Loucy (cell line): ENCODE measurements around the gene RSRC2.

Source experiments
- CTCF ChIP-seq: fragments of 200-600 bp; sonication (generic); conservative IDR thresholded peaks from 2 replicates; pipeline ENCODE4 v1.5.1; 2014; ENCODE audit warnings: mild to moderate bottlenecking, antibody characterized with exemption, low read length
- EZH2phosphoT487 ChIP-seq: fragments of 200-600 bp; IDR thresholded peaks from 2 replicates; pipeline ENCODE4 v1.6.1; 2018; ENCODE audit warnings: antibody characterized with exemption, mild to moderate bottlenecking, moderate library complexity, borderline replicate concordance

DNA sequence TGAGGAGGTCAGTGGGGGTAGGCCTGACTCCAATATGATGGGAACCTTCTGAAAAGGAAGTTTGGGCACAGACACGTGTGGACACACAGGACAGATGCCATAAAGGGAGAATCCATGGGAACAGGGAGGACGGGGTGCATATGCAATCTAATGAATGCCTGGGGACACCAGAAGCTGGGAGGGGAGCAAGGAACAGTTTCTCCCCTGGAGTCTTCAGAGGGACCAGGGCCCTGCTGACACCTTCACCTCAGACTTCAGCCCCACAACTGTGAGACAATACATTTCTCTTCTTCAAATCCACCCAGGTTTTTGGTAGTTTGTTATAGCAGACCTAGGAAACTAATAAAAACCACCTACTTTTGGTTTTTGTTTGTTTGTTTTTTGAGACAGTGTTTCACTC is 69.1 kb downstream of the RSRC2 start:
- TF ChIP-seq CTCF (no peak), EZH2phosphoT487 (no peak)
